GM18951 (cell line): ENCODE measurements around the gene IQSEC1.

Source experiments
- POLR2A ChIP-seq: IDR thresholded peaks from 4 replicates; pipeline ENCODE4 v1.6.1; 2011; ENCODE audit warnings: mild to moderate bottlenecking; ENCODE audit not compliant: insufficient read length, insufficient read depth; ENCODE audit errors: extremely low read depth
- in situ Hi-C: fragments of 300-500 bp; cut with MboI; formaldehyde crosslinking; loops from one replicate; pipeline ENCODE4 v1.12.0; 2022; ENCODE audit warnings: low sequenced_read_pairs, mixed read lengths, inconsistent platforms; ENCODE audit not compliant: unreplicated experiment

Gene IQSEC1

DNA sequence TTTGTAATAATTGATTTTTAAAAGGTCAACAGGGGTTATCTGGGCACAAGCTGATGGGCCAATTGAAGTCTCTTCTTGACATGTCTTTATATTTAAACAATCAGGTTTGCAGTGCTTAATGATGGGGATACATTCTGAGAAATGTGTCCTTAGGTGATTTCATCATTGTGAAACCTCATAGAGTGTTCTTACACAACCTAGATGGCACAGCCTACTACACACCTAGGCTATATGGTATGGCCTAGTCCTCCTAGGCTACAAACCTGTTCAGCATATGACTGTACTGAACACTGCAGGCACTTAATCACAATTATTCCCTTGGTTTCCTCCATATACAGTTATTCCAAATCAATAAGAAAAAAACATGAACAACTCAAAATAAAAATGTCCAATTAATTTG lies 75.8 kb downstream of the IQSEC1 start:
- in situ Hi-C loops: no loop called here

DNA sequence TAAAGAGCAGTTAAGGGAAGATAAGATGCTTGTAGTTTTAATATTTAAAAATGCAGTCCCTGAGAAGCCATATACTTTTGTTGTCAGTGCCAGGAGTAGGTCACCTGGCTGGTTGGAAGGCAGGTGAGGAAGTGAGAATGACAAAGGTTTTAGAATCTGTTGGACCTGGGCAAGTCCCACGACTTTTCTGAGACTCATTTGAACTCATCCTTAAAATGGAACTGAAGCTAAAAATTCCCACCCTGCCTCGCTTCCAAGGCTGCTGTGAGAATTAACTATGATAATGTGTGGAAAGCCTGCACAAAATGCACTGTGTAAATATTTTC lies 77.1 kb downstream of the IQSEC1 start:
- TF ChIP-seq POLR2A: no peak
- in situ Hi-C loops: no loop called here

More for the DNA sequence above, 75.8 kb downstream of the IQSEC1 start:
- TF ChIP-seq POLR2A: no peak

DNA sequence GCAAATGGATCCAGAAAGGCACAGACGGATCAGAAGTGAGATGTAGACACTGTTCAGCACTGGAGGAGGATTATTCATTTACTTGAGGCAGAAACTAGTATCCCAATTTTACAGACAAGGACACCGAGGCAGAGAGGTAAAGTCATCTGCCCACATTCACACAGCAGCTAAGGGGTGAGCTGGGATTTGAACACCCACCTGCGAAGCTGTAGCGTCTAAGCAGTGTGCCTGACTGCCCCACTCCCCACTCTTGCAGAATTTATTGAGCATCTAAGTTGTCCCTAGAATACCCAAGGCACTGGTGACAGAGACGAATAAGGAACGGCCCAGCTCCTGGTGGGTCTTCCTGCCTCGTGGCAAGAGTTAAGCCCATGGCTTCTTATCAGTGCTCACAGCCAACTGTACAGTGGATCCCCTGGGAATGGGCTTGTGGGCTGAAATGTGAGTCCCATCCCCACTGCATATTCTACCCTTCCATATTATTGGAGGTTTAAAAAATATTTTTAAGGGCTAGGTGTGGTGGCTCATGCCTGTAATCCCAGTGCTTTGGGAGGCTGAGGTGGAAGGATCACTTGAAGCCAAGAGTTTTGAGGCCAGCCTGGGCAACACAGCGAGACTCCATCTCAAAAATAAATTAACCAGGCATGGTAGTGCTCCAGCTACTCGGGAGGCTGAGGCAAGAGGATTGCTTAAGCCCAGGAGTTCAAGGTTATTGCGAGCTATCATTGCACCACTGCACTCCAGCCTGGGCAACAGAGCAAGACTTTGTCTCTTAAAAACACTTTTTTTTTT lies 77.6 kb downstream of the IQSEC1 start:
- no peak for TF ChIP-seq POLR2A
- in situ Hi-C loops: no loop called here

DNA sequence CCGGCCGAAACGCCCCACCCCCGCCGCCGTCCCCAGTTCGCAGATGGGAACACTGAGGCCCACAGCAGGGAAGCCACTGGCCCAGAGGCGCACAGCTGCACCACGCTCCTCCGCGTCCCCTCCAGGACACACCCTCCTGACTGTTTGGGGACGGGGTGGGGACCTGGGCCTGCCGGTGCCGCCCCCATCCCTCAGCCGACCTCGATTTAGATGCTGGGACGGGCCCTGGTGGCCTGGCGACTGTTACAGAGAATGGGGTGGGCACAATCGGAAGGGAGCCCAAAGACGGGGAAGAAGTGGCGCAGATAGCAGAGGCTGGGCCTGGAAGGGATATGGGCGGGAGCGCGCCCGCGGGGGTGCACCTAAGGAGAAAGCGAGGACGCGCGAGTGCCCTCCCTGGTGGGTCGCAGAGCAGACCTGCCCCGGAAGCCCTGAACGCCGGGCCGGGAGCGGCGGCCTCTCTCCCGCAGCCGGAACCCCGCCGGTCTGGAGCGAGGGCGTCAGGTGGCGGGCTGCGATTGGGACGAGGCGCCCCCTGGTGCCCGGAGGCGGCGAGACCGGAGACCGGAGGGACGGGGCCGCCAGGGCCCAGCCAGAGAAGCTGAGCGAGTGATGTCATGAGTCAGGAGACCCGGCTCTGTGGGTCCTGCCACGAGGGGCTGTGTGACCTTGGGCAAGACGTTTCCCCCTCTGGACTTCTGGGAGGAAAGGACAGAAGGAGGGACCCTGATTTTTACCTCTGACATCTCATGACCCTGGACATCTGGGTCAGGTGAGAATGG lies 78.4 kb downstream of the IQSEC1 start:
- in situ Hi-C loops: no loop called here
- no peak for TF ChIP-seq POLR2A

DNA sequence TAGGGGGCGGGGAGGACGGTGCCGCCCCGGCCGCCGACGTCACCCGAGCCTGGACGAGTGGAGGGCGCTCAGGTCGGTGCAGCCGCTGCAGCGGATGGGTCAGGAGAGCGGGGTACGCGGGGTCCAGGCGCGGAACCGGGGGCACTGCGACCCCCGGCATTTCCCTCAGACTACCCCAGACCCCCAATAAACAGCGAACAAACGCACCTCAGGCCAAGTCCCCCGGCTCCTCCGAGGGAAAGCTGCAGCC lies 78.9 kb downstream of the IQSEC1 start:
- TF ChIP-seq POLR2A: no peak
- in situ Hi-C loops: no loop called here

DNA sequence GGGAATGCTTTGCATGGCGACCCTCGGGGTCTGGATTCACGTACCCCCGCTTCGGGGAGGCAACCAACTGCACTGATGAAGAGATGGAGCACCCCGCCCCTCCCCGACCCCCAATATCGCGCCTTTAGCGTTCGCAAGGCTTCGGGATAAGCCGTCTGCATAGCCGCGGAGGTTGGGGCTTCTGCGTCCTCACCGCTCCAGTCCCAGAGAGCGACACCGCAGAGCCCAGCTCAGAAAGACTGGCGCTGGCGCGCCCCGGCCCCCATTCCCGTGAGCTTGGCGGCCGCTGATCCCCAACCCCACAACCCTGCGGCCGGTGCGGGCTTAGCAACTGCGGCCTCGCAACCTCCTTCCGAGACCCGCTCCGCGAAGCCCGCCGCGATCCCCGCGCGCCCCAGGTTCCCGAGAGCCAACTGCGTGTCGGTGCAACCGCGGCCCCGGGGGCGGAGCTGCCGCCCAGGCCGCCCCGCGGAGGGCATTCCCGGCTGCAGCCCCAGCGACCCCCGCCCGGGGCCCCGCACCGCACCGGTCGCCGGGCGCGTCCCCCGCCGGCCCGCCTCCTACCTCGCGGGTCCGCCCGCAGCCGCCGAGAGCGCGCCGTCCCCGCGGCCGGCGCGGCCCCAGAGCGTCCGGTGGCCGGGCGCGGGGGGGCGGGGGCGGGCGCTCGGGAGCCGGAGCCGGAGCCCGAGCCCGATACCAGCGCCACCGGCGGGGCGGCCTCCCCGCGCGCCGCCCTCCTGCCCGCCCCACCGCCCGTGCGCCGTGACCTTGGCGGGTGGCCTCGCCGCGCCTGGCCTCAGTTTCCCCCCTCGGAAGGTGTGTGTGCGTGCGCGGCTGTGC lies 79.5 kb downstream of the IQSEC1 start:
- in situ Hi-C loops: no loop called here
- TF ChIP-seq POLR2A: no peak

DNA sequence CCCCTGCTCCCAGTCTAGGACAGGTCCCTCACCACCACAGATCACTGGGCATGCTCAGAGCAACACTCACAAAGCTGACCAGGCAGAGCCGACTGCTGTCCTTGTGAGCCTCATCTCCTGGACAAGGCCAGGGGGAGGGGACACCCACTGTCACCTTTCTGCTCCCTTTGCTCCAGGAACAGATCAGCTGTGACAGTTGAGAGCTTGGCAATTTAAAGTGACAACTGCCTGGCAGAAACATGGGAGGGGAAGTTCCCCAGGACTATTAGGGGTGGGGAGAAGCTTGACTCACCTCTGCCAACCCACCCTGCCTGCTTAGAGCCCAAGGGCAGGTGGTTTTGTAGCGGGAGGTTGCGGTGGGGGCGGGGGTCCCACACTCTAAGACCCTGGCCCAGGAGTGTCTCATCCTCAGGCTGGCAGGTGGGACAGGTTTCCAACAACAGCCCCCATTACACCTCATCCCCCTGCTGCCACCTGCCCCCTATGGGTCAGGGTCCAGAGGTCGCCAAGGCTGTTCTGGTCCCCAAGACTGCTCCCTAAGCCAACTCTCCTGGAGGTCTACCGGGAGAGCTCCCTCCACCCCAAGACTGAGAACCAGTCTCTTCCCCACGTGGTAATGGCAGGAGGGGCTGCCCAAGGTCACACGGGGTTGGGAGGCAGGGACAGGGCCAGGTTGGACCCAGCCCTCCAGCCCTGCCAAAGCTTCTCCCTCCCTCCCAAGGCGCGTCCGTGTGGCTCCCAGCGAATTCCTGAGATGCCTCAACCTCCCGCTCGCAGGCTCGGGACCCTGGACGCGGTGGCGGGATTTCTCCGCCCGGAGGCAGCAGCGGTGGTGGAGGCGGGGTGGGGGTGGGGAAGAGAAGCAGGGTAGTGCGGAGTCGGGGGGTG lies 80.4 kb downstream of the IQSEC1 start:
- no peak for TF ChIP-seq POLR2A
- in situ Hi-C loops: no loop called here

DNA sequence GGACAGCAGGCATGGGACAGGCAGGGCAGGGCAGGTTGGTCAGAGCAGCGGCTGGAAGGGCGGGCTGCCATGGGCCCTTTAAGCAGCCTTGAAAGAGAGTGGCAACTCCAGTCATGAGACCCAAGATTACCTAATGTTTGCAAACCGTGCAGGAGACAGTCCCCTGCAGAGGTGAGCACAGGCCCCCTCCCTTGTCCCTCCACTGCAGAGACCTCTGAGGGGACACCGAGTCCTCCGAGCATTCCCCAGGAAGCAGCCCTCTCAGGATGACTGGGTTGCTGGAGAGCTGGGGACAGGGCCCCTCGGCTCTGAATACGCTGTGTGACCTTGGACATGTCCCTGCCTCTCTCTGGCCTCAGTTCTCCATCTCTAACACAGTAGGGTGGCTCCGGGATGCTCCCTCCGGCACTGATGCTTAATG lies 81.4 kb downstream of the IQSEC1 start:
- no peak for TF ChIP-seq POLR2A
- in situ Hi-C loops: no loop called here

DNA sequence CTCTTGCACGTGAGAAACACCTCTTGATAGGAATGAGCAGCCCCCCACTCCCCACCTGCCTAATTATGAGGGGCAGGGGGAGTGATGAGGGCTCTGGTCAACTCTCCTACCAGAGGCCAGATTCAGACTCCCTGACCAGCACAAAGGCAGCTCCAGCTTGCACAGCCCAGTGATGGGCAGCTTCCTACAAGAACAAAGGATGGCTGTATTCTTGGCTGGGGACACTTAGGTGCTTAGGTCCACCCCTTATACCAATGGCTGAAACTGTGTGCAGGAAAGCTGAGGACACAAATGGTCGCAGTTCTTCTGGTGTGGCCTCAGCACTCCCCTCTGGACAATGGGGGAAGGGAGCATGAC lies 81.8 kb downstream of the IQSEC1 start:
- in situ Hi-C loops: no loop called here
- no peak for TF ChIP-seq POLR2A

DNA sequence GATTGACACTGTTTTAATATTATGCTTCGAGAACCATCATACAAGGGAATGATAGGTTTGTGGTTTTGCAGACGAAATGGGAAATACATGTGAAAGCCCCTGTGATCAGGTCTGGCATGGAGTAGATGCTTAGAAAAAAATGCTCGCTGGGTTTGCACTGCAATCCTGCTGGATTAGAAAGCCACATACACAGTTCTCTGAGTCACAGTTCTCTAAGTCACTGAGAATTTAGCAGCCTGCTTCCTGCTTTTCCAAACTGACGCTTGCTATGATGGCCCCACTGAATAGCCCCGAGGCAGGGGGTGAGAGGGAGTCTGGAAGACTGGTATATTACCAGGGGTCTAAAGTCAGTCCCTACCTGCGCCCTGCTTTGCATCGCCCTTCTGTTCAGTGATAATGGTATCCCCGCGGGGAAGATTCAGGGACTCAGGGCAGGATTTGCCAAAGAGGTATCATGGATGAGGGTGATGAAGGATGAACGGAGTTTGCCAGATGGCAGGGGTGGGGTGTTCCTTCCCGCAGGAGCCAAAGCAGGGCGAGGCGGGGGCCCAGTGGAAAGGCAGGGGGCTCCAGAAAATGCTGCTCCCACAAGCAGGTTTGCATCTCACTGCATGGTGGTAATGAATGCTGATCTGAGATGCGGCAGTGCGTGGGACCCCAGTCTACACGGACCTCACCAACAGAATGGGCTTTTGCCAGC lies 82.3 kb downstream of the IQSEC1 start:
- in situ Hi-C loops: no loop called here
- no peak for TF ChIP-seq POLR2A

DNA sequence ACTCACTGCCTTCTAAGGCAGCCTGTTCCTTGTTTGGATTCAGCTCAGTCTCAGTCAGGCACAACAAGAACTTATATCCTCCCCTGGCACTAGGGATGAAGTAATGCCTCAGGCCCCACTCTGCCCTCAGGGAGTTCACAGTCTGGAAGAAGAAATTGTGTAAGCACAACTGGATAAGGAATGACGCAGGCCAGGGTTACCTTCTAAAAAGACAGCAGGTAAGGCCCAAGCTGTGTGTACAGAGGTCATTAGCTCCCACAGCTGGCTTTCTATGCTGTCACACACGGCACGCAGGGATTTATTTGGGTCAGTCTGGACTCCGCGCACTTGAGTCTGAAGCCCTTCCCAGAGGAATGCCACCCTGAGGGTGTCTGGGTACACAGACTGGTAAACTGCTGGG lies 82.9 kb downstream of the IQSEC1 start:
- TF ChIP-seq POLR2A: no peak

DNA sequence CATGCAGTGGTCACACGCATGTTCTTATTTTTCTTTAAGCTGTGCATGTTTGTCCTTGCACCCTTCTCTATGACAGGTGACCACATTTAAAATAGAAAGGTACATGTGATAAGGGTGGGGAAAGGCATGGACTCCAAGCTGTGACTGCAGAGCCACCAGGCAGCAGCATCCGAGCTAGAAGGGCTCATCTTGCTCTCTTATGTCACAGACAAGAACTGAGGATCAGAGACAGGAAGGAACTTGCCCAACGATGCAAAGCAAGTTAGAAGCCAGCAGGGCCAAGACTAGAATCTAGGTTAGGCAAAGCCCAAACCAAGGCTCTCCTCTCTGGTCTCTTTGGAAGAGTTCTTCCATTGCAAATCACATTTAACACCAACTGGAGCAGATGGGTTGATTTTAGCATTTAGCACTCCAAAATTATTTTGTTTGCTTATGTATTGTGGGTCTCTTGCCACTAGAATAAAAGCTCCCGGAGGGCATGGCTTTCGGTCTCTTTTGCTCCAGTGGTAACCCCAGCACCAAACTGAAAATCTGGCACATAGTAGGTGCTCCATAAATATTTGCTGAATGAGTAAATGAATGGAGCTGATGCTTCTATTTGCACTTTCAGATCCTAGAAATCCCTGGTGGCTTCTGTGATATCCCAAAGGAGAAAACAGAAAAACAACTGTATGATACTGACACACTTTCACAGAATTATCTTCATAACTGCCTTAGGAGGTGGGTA lies 84.3 kb downstream of the IQSEC1 start:
- no peak for TF ChIP-seq POLR2A
- in situ Hi-C loops: no loop called here

More for the DNA sequence above, 82.9 kb downstream of the IQSEC1 start:
- in situ Hi-C loops: no loop called here
